AG04450 (cell line): ENCODE results near the gene HMG20A. TPM values are rescaled to one million over a fixed set of nuclear protein-coding genes. Genes with fewer than 3 reads are reported as not detected.

ENCODE experiments used
- CTCF ChIA-PET: fragments of 300-600, 350-600 bp; formaldehyde crosslinking; extraction: SDS; loops from one replicate; lab custom pipeline; 2022; ENCODE audit warnings: antibody characterized with exemption, inconsistent platforms; lab: Charles Lee
- POLR2A ChIA-PET: fragments of 350-600 bp; formaldehyde crosslinking; extraction: SDS; loops from one replicate; lab custom pipeline; 2021; ENCODE audit warnings: antibody characterized with exemption, inconsistent platforms; lab: Yijun Ruan, JAX
- DNase-seq: peaks from one replicate; pipeline ENCODE4 v3.0.0-alpha.2; 2011; ENCODE audit warnings: low read depth, low spot score
- H3K27ac ChIP-seq: one replicate; pipeline ENCODE4 v1.5.1; 2012; ENCODE audit warnings: low read depth, low read length, control low read depth
- H3K27me3 ChIP-seq: one replicate; pipeline ENCODE4 v1.6.0; 2012; ENCODE audit warnings: low read length; ENCODE audit not compliant: control insufficient read depth, insufficient read depth
- H3K4me3 ChIP-seq: 2 replicates; pipeline ENCODE4 v1.5.1; 2011; ENCODE audit warnings: mild to moderate bottlenecking, low read depth, low read length, control low read depth
- H3K9me3 ChIP-seq: 2 replicates; pipeline ENCODE4 v1.5.1; 2012; ENCODE audit warnings: low read length; ENCODE audit not compliant: control insufficient read depth, insufficient read depth
- polyA plus RNA-seq: library from polyadenylated mRNA; depleted of rRNA; stranded (reverse); fragments of >200 nt; gene quantifications from 2 replicates; pipeline ENCODE4 v1.2.3, GENCODE V29; 2011
- TF ChIP-seq, protein P1 (sequence below): IDR thresholded peaks from 2 replicates; pipeline ENCODE4 v1.5.1; 2011; ENCODE audit warnings: low read depth, low read length, control low read depth, inconsistent platforms

Gene HMG20A
- polyA plus RNA-seq, 1 experiment, result 62.5 TPM

GRCh38 chr15:77478051-77478450, 57.4 kb downstream of the HMG20A start:
- no peak overlapping the region for H3K4me3 ChIP-seq
- TF ChIP-seq, protein P1, sequence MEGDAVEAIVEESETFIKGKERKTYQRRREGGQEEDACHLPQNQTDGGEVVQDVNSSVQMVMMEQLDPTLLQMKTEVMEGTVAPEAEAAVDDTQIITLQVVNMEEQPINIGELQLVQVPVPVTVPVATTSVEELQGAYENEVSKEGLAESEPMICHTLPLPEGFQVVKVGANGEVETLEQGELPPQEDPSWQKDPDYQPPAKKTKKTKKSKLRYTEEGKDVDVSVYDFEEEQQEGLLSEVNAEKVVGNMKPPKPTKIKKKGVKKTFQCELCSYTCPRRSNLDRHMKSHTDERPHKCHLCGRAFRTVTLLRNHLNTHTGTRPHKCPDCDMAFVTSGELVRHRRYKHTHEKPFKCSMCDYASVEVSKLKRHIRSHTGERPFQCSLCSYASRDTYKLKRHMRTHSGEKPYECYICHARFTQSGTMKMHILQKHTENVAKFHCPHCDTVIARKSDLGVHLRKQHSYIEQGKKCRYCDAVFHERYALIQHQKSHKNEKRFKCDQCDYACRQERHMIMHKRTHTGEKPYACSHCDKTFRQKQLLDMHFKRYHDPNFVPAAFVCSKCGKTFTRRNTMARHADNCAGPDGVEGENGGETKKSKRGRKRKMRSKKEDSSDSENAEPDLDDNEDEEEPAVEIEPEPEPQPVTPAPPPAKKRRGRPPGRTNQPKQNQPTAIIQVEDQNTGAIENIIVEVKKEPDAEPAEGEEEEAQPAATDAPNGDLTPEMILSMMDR, result no peak
- DNase-seq, result no peak
- H3K27me3 ChIP-seq, result no peaks in the 10 kb centered on the region
- ChIA-PET CTCF (interaction anchor here (0.5 to 2.7 kb wide), 4 partner anchors 35 to 359 kb away, joined by 4 to 10 read pairs (median 6); no protein-coding TSS in a partner anchor), POLR2A (no interaction called here)
- H3K27ac ChIP-seq, result no peak overlapping the region
- no peaks in the 10 kb centered on the region; the same call in 1 of the 2 replicates for H3K9me3 ChIP-seq

DNA sequence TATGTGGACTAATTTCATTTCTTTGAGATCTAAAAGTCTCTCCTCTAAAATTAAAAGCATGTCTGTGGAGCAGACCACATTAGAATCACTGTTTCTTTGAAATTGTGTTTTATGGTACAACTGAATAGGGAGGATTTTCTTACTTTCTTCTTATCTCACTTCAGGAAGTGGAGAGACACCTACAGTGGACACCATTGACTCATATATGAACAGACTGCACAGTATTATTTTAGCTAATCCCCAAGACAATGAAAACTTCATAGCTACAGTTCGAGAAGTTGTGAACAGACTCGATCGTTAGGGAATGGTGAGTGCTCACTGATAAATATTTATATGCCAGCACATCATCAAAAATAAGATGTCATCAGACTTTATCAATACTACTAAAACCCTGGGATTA, 58.3 kb downstream of the HMG20A start:
- H3K4me3 ChIP-seq, result no peak overlapping the region
- TF ChIP-seq, protein P1, result no peak
- H3K9me3 ChIP-seq, result no peaks in the 10 kb centered on the region; the same call in 1 of the 2 replicates
- H3K27me3 ChIP-seq, result no peaks in the 10 kb centered on the region
- CTCF ChIA-PET, result interaction anchor here (1.1 to 2.7 kb wide), 3 partner anchors 57 to 360 kb away, joined by 4 to 10 read pairs (median 4); no protein-coding TSS in a partner anchor
- DNase-seq, result no peak
- POLR2A ChIA-PET, result no interaction called here
- H3K27ac ChIP-seq, result no peak overlapping the region

DNA sequence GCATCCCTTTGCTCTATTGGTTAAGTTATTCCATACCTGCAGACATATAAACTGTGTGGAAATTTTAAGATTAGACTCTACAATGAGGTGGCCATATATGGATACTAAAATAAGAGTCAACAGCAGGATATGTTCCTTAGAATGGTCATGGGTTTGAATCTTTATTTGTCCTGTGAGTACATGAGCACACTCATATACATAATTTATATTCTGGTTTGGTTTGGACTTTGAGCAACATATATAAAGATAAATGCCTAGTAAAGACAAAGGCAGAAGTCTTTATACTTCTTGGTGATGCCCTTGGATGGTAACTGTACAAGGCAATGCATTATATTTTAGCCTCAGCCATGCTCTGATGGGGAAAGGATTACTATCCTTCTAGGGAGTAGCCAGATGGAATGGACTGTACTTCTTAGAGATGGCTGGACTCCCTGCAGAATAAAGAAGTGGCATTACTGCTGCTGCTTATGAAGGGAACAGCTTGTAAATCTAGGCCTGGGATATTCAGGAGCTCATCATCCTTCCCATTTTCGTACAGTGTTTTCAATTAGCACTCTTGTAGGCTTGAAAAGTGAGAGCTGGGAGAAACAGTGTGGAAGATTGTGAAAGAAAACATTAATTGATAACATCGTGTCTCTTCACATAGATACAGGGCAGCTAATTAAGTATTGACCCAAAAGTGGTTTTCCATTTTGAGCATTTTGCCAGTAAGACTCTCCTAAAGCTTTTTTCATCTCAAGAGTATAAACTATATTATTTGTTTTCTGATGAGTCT, 60.4 kb downstream of the HMG20A start:
- Histone ChIP-seq H3K9me3 (no peaks in the 10 kb centered on the region; the same call in 1 of the 2 replicates), H3K4me3 (no peak overlapping the region), H3K27me3 (no peaks in the 10 kb centered on the region), H3K27ac (no peak overlapping the region)
- no peak for DNase-seq
- TF ChIP-seq, protein P1, result no peak
- ChIA-PET CTCF (interaction anchor here (2.3 to 6.0 kb wide), 2 partner anchors 16 to 62 kb away, joined by 9 to 32 read pairs; no protein-coding TSS in a partner anchor), POLR2A (no interaction called here)

DNA sequence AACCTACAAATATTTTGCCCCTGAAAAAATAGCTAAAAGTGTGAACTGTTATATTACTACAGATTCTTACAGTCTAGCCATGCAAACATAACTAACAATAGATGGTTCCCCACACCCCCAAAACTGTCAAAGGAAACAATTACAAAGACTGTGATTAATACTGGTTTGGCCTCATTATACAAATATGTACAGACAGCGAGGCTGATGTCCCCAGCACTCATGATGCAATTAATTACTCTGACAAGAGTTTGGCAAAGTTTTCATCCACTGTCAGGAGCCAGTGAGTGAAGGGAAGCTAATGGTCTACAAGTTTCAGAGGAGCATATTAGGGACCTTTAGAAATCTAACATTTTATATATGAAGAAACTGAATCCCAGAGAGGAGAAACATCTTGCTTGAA, 61.0 kb downstream of the HMG20A start:
- no peaks in the 10 kb centered on the region; the same call in 1 of the 2 replicates for H3K9me3 ChIP-seq
- H3K27ac ChIP-seq, result no peak overlapping the region

More for the DNA sequence above, 61.0 kb downstream of the HMG20A start:
- H3K4me3 ChIP-seq, result no peak overlapping the region
- ChIA-PET POLR2A (interaction anchor here (1.3 kb wide), 1 partner anchor 24 kb away, joined by 3 read pairs; no protein-coding TSS in a partner anchor), CTCF (interaction anchor here (2.3 to 6.0 kb wide), 2 partner anchors 15 to 62 kb away, joined by 9 to 32 read pairs; no protein-coding TSS in a partner anchor)
- TF ChIP-seq, protein P1, result no peak
- DNase-seq, result no peak
- no peaks in the 10 kb centered on the region for H3K27me3 ChIP-seq
